Measurements from ENCODE around the gene TRPC4AP. TPM values are rescaled to one million over a fixed set of nuclear protein-coding genes. Genes with fewer than 3 reads are reported as not detected.
"Not testable (repeated sequence)": the region's sequence is repeated elsewhere in the genome, so short reads cannot be mapped to it uniquely, and the experiment has no call there.

Gene TRPC4AP
- total RNA-seq, 4 donors from 2014 or later = 35.2 to 50.4 (median 47.2) TPM

DNA sequence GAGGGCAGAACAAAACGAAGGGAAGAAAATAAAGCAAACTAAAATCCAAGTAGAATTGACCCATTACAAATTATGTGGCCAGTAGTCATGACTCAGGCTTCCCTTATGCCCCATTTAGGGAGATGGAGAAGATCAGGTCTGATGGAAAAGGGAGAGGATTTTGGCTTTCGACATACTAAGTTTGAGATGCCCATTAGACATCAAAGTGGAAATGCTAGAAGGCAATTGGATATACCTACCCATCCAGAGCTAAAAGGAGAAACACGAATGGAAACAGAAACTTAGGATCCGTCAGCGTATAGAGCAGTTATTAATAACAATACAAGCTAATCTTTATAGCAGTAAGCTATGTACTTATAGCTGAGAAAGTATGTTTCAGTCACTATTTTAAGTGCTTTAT lies 4.8 kb downstream of the TRPC4AP start:
- no peak for DNase-seq
- peaks cover 12 to 63% (median 18%) of the 10 kb centered on the region in 3 donors for H3K4me1 ChIP-seq
- 60 to 66% methylated on average over 5 of the region's 5 CpGs for WGBS, 2 donors
- intact Hi-C loops (cut with DNase I) = no loop called here
- no peak overlapping the region for H3K4me3 ChIP-seq
- peak overlapping the region in 1 of 4 donors; percentile 17 for H3K27ac ChIP-seq
- TF ChIP-seq, protein P1, sequence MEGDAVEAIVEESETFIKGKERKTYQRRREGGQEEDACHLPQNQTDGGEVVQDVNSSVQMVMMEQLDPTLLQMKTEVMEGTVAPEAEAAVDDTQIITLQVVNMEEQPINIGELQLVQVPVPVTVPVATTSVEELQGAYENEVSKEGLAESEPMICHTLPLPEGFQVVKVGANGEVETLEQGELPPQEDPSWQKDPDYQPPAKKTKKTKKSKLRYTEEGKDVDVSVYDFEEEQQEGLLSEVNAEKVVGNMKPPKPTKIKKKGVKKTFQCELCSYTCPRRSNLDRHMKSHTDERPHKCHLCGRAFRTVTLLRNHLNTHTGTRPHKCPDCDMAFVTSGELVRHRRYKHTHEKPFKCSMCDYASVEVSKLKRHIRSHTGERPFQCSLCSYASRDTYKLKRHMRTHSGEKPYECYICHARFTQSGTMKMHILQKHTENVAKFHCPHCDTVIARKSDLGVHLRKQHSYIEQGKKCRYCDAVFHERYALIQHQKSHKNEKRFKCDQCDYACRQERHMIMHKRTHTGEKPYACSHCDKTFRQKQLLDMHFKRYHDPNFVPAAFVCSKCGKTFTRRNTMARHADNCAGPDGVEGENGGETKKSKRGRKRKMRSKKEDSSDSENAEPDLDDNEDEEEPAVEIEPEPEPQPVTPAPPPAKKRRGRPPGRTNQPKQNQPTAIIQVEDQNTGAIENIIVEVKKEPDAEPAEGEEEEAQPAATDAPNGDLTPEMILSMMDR (IDR thresholded peaks at IDR 0.05) = no peak
- TF ChIP-seq POLR2A (IDR thresholded peaks at IDR 0.05) = no peak
- no peaks in the 10 kb centered on the region for H3K9me3 ChIP-seq
- H3K27me3 ChIP-seq = no peaks in the 10 kb centered on the region
- peaks cover 0 to 30% (median 0%) of the 10 kb centered on the region in 3 donors for H3K36me3 ChIP-seq

DNA sequence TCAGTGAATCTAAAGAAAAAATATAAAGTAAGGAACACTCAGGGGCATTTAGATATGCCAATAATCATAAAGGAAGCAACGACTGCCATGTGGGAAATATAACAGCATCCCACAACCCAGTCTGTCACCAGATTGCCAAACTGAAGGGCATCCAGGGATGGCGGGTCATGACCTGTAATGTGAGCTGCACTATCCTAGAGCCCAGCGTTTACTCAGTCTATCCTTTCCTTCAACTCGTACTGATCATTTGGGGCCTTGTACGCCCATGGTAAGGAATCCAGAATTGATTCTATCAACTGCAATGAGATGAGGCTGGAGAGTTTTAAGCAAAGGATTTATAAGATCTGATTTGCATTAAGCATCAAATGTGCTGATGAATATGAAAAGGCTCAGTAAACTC lies 5.3 kb downstream of the TRPC4AP start:
- TF ChIP-seq POLR2A (IDR thresholded peaks at IDR 0.05) = no peak
- TF ChIP-seq, protein P1 (IDR thresholded peaks at IDR 0.05) = no peak
- intact Hi-C loops (cut with DNase I) = no loop called here
- H3K4me3 ChIP-seq = no peak overlapping the region
- 73 to 87% methylated on average over 5 of the region's 5 CpGs for WGBS, 2 donors
- DNase-seq = no peak
- H3K36me3 ChIP-seq = peaks cover 0 to 30% (median 0%) of the 10 kb centered on the region in 3 donors
- H3K9me3 ChIP-seq = no peaks in the 10 kb centered on the region
- H3K27me3 ChIP-seq = no peaks in the 10 kb centered on the region
- no peak overlapping the region for H3K27ac ChIP-seq
- peaks cover 12 to 65% (median 18%) of the 10 kb centered on the region in 3 donors for H3K4me1 ChIP-seq

DNA sequence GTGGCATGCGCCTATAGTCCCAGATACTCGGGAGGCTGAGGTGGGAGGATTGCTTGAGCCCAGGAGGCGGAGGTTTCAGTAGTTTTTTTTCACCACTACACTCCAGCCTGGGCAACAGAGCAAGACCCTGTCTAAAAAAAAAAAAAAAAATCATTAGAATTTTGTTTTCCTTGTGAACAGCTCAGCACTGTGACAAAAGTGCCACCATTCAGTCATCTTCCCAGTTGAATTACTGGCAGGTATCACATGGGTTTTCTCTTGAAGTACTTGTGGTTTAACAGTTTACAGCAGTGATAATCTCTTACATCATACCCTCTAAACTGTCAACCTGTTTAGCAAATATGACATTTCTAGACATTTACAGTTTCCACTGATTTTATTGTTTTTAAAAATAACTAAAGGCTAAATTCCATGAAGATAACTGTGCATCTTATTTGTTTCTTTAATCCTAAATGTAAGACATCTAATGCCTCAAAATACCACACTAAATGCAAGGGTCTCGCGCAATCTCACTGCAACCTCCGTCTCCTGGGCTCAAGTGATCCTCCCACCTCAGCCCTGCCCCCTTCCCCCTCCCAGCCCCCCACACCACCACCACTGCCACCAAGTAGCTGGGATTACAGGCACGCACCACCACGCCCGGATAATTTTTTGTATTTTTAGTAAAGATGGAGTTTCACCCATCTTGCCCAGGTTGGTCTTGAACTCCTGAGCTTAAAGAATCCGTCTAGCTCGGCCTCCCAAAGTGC lies 7.0 kb downstream of the TRPC4AP start:
- Histone ChIP-seq H3K27ac (no peak overlapping the region), H3K4me1 (peaks cover 5 to 68% (median 12%) of the 10 kb centered on the region in 3 donors), H3K36me3 (peaks cover 0 to 30% (median 0%) of the 10 kb centered on the region in 3 donors), H3K27me3 (no peaks in the 10 kb centered on the region), H3K4me3 (no peak overlapping the region), H3K9me3 (no peaks in the 10 kb centered on the region)
- TF ChIP-seq, protein P1 (IDR thresholded peaks at IDR 0.05) = no peak
- no peak for TF ChIP-seq POLR2A (IDR thresholded peaks at IDR 0.05)
- no peak for DNase-seq
- intact Hi-C loops (cut with DNase I) = no loop called here
- WGBS, 2 donors = 91 to 94% methylated on average over 11 of the region's 11 CpGs

DNA sequence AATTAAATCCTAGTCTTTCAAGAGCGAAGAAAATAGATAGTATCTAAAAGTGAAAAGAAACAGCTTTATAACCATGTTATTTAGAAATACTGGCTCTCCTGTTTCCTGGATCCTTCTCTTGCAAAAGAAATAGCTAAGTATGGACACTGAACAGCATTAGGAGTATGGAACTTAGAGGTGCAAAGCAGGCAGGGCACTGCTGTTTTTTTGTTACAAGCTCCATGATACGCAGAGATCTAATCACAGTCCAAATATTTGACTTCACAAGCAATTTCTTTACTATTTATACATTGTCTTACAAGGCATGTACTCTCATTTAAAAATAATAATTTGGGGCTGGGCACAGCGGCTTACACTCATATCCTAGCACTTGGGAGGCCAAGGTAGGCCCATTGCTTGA lies 7.6 kb downstream of the TRPC4AP start:
- Histone ChIP-seq H3K4me1 (peaks cover 5 to 68% (median 12%) of the 10 kb centered on the region in 3 donors), H3K36me3 (peaks cover 0 to 30% (median 0%) of the 10 kb centered on the region in 3 donors), H3K27me3 (no peaks in the 10 kb centered on the region), H3K4me3 (no peak overlapping the region), H3K27ac (no peak overlapping the region), H3K9me3 (no peaks in the 10 kb centered on the region)
- WGBS, 2 donors = 86 to 90% methylated on average over 3 of the region's 3 CpGs
- TF ChIP-seq, protein P1 (IDR thresholded peaks at IDR 0.05) = no peak
- TF ChIP-seq POLR2A (IDR thresholded peaks at IDR 0.05) = no peak
- intact Hi-C loops (cut with DNase I) = no loop called here
- no peak for DNase-seq

DNA sequence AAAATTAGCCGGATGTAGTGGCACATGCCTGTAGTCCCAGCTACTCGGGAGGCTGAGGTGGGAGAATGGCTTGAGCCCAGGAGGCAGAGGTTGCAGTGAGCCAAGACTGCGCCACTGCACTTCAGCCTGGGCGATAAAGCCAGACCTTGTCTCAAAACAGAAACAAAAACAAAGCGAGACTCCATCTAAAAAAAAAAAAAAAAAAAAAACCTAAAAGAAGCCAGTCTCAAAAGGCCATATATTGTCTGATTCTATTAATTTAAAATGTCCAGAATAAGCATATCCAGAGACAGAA lies 12.3 kb downstream of the TRPC4AP start:
- DNase-seq; intact Hi-C loops (cut with DNase I); H3K27me3 ChIP-seq; H3K9me3 ChIP-seq; H3K27ac ChIP-seq; H3K4me3 ChIP-seq: not testable (repeated sequence)
- Histone ChIP-seq H3K36me3 (peaks cover 7 to 43% (median 8%) of the 10 kb centered on the region in 3 donors), H3K4me1 (peaks cover 0 to 61% (median 4%) of the 10 kb centered on the region in 3 donors)
- 79 to 87% methylated on average over 5 of the region's 5 CpGs for WGBS, 2 donors

All from esophagus squamous epithelium (tissue), 5 donors.